Neural cell (in vitro differentiated cells): Measurements from ENCODE around the gene SLC25A34. TPM values are rescaled to one million over a fixed set of nuclear protein-coding genes. Genes with fewer than 3 reads are reported as not detected.

Source experiments
- H2AFZ ChIP-seq: fragments of 200-600, 300-800 bp; sonication (generic), shearing (Covaris generic); 2 replicates; pipeline ENCODE4 v1.6.0; 2014; ENCODE audit warnings: low read depth, mild to moderate bottlenecking, antibody characterized with exemption, low read length, moderate library complexity
- H3F3A ChIP-seq: fragments of 200-600 bp; shearing (Covaris generic); 2 replicates; pipeline ENCODE4 v1.6.1; 2016; ENCODE audit warnings: mild to moderate bottlenecking, moderate library complexity, mixed read lengths, antibody characterized with exemption, low read length; ENCODE audit not compliant: insufficient read depth, poor library complexity, severe bottlenecking
- H3K27ac ChIP-seq: fragments of 200-600, 300-800 bp; sonication (generic), shearing (Covaris generic); 2 replicates; pipeline ENCODE4 v1.5.1; 2014; ENCODE audit warnings: mild to moderate bottlenecking, low read length, moderate library complexity
- H3K27me3 ChIP-seq: fragments of 300-800, 200-600 bp; sonication (generic), shearing (Covaris generic); 2 replicates; pipeline ENCODE4 v1.6.0; 2014; ENCODE audit warnings: mild to moderate bottlenecking, low read depth, low read length, moderate library complexity; ENCODE audit not compliant: insufficient read depth
- H3K36me3 ChIP-seq: fragments of 300-800, 200-600 bp; sonication (generic), shearing (Covaris generic); 2 replicates; pipeline ENCODE4 v1.5.1; 2014; ENCODE audit warnings: mild to moderate bottlenecking, antibody characterized with exemption, low read length, moderate library complexity; ENCODE audit not compliant: insufficient read depth
- H3K4me2 ChIP-seq: fragments of 300-800, 200-600 bp; sonication (generic), shearing (Covaris generic); 2 replicates; pipeline ENCODE4 v1.6.0; 2014; ENCODE audit warnings: mild to moderate bottlenecking, low read length
- H3K4me3 ChIP-seq: fragments of 300-800, 200-600 bp; sonication (generic), shearing (Covaris generic); 2 replicates; pipeline ENCODE4 v1.5.1; 2014; ENCODE audit warnings: mild to moderate bottlenecking, low read length, moderate library complexity
- H3K79me2 ChIP-seq: fragments of 200-600 bp; shearing (Covaris generic); replicated peaks from 2 replicates; pipeline ENCODE4 v1.6.0; 2014; ENCODE audit warnings: mild to moderate bottlenecking, low read length, moderate library complexity; ENCODE audit not compliant: insufficient read depth
- H3K9ac ChIP-seq: fragments of 300-800, 200-600 bp; sonication (generic), shearing (Covaris generic); 2 replicates; pipeline ENCODE4 v1.6.1; 2016; ENCODE audit warnings: mild to moderate bottlenecking, low read length, mixed read lengths
- H3K9me2 ChIP-seq: fragments of 200-600 bp; shearing (Covaris generic); 2 replicates; pipeline ENCODE4 v1.6.1; 2016; ENCODE audit warnings: mild to moderate bottlenecking, low read length, mixed read lengths; ENCODE audit not compliant: insufficient read depth
- H3K9me3 ChIP-seq: fragments of 200-600, 300-800 bp; sonication (generic), shearing (Covaris generic); 2 replicates; pipeline ENCODE4 v1.6.1; 2016; ENCODE audit warnings: mild to moderate bottlenecking, mixed run types, low read length, moderate library complexity, mixed read lengths
- H4K20me1 ChIP-seq: fragments of 200-600 bp; shearing (Covaris generic); 2 replicates; pipeline ENCODE4 v1.6.1; 2016; ENCODE audit warnings: mild to moderate bottlenecking, mixed run types; ENCODE audit not compliant: insufficient read depth
- EP300 ChIP-seq: fragments of 450-650 bp; conservative IDR thresholded peaks from 2 replicates; pipeline ENCODE4 v1.6.1; 2014; ENCODE audit warnings: antibody characterized with exemption, mild to moderate bottlenecking, moderate library complexity; ENCODE audit not compliant: poor library complexity, severe bottlenecking
- EZH2 ChIP-seq: fragments of 200-600, 300-800 bp; shearing (Covaris generic), sonication (generic); IDR thresholded peaks from 2 replicates; pipeline ENCODE4 v1.6.1; 2014; ENCODE audit warnings: antibody characterized with exemption, low read length, borderline replicate concordance, mild to moderate bottlenecking; ENCODE audit not compliant: insufficient read depth, poor library complexity, severe bottlenecking
- MXI1 ChIP-seq: fragments of 450-650 bp; conservative IDR thresholded peaks from 2 replicates; pipeline ENCODE4 v1.6.1; 2014; ENCODE audit warnings: antibody characterized with exemption, mild to moderate bottlenecking; ENCODE audit not compliant: poor library complexity, severe bottlenecking
- POLR2AphosphoS5 ChIP-seq: IDR thresholded peaks from 2 replicates; pipeline ENCODE4 v1.6.1; 2012
- RAD21 ChIP-seq: fragments of 450-650 bp; conservative IDR thresholded peaks from 2 replicates; pipeline ENCODE4 v1.6.1; 2014; ENCODE audit warnings: antibody characterized with exemption, mild to moderate bottlenecking, moderate library complexity
- SMC3 ChIP-seq: fragments of 450-650 bp; conservative IDR thresholded peaks from 2 replicates; pipeline ENCODE4 v1.6.1; 2014; ENCODE audit warnings: antibody characterized with exemption, mild to moderate bottlenecking, moderate library complexity; ENCODE audit not compliant: poor library complexity
- TAF1 ChIP-seq: IDR thresholded peaks from 2 replicates; pipeline ENCODE4 v1.6.1; 2012; ENCODE audit warnings: low read depth
- polyA plus RNA-seq: library from polyadenylated mRNA; depleted of rRNA; stranded (reverse); fragments of >200 nt; gene quantifications from 2 replicates; pipeline ENCODE4 v1.2.3, GENCODE V29; 2014
- TF ChIP-seq, protein P1 (sequence below): IDR thresholded peaks from 2 replicates; pipeline ENCODE4 v1.6.1; 2012; ENCODE audit warnings: borderline replicate concordance
- TF ChIP-seq, protein P2 (sequence below): fragments of 450-650 bp; IDR thresholded peaks from 2 replicates; pipeline ENCODE4 v1.5.1; 2014; ENCODE audit warnings: antibody characterized with exemption, mild to moderate bottlenecking, moderate library complexity; ENCODE audit not compliant: poor library complexity, severe bottlenecking

SLC25A34 gene
- polyA plus RNA-seq, 1 donor from 2014 or later = 5.4 TPM

DNA sequence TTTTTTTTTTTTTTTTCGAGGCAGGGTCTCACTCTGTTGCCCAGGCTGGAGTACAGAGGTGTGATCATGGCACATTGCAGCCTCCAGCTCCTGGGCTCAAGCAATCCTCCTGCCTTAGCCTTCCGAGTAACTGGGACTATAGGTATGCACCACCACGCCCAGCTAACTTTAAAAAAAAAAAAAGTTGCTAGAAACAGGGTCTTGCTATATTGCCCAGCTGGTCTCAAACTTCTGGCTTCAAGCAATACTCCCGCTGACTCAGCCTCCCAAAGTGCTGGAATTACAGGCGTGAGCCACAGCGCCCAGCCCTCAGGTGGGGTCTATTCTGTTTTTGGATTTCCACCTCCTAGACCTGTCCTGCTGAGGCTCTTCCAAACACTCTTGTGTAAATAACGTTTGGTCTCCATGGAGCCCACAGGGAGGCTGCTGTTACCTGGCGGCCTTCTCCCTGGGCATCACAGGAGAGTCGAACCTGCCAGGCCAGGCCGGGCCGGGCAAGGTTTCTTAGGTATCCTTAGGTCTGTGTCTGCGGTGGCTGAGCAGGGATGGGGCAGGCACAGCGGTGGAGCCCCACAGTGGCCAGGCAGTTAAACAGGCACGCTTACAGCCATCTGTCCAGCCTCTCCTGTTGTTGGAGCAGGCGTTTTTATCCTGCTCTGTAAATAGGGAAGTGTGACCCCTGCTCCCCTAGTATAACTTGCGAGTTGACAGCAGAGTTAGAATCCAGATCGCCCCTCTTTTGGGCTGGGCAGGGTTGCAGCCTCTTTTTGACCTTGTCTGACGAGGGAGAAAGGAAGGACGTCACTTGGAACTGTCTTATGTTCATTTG is 33.1 kb upstream of the SLC25A34 start:
- no peaks in the 10 kb centered on the region for H4K20me1 ChIP-seq
- no peak overlapping the region for H3K9ac ChIP-seq
- H3K9me3 ChIP-seq = no peaks in the 10 kb centered on the region
- H2AFZ ChIP-seq = no peak overlapping the region
- no peaks in the 10 kb centered on the region for H3F3A ChIP-seq
- H3K4me2 ChIP-seq = no peak overlapping the region
- no peaks in the 10 kb centered on the region for H3K36me3 ChIP-seq
- no peaks in the 10 kb centered on the region for H3K27me3 ChIP-seq
- no peaks in the 10 kb centered on the region for H3K9me2 ChIP-seq
- H3K27ac ChIP-seq = no peak overlapping the region
- no peak overlapping the region for H3K4me3 ChIP-seq
- TF ChIP-seq SMC3 (no peak), POLR2AphosphoS5 (no peak), EZH2 (no peak), RAD21 (no peak), EP300 (no peak), TAF1 (no peak), MXI1 (no peak)
- TF ChIP-seq, protein P1, sequence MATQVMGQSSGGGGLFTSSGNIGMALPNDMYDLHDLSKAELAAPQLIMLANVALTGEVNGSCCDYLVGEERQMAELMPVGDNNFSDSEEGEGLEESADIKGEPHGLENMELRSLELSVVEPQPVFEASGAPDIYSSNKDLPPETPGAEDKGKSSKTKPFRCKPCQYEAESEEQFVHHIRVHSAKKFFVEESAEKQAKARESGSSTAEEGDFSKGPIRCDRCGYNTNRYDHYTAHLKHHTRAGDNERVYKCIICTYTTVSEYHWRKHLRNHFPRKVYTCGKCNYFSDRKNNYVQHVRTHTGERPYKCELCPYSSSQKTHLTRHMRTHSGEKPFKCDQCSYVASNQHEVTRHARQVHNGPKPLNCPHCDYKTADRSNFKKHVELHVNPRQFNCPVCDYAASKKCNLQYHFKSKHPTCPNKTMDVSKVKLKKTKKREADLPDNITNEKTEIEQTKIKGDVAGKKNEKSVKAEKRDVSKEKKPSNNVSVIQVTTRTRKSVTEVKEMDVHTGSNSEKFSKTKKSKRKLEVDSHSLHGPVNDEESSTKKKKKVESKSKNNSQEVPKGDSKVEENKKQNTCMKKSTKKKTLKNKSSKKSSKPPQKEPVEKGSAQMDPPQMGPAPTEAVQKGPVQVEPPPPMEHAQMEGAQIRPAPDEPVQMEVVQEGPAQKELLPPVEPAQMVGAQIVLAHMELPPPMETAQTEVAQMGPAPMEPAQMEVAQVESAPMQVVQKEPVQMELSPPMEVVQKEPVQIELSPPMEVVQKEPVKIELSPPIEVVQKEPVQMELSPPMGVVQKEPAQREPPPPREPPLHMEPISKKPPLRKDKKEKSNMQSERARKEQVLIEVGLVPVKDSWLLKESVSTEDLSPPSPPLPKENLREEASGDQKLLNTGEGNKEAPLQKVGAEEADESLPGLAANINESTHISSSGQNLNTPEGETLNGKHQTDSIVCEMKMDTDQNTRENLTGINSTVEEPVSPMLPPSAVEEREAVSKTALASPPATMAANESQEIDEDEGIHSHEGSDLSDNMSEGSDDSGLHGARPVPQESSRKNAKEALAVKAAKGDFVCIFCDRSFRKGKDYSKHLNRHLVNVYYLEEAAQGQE = no peak
- TF ChIP-seq, protein P2, sequence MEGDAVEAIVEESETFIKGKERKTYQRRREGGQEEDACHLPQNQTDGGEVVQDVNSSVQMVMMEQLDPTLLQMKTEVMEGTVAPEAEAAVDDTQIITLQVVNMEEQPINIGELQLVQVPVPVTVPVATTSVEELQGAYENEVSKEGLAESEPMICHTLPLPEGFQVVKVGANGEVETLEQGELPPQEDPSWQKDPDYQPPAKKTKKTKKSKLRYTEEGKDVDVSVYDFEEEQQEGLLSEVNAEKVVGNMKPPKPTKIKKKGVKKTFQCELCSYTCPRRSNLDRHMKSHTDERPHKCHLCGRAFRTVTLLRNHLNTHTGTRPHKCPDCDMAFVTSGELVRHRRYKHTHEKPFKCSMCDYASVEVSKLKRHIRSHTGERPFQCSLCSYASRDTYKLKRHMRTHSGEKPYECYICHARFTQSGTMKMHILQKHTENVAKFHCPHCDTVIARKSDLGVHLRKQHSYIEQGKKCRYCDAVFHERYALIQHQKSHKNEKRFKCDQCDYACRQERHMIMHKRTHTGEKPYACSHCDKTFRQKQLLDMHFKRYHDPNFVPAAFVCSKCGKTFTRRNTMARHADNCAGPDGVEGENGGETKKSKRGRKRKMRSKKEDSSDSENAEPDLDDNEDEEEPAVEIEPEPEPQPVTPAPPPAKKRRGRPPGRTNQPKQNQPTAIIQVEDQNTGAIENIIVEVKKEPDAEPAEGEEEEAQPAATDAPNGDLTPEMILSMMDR = no peak
- no peaks in the 10 kb centered on the region for H3K79me2 ChIP-seq

DNA sequence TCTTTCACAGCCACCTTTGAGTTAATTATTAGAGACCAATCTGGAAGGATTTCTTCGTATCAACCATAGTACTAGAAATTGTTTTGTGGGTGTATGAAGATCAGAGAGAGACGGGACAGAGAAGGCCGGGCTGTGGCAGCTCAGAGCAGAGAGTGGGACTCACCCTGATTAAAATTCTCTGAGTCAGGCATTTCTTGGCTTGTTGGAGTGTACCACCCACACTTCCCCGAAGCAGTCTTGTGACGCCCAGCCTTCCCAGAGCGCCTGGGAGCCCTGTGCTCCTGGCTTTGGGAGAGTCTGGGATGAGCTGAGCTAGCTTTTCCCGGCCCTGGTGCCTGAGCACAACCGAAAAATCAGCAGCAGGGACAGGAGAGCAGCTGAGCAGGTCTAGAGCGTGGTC is 32.5 kb upstream of the SLC25A34 start:
- Histone ChIP-seq H3F3A (no peaks in the 10 kb centered on the region), H3K79me2 (no peaks in the 10 kb centered on the region), H3K27me3 (no peaks in the 10 kb centered on the region), H3K9me3 (no peaks in the 10 kb centered on the region), H3K4me3 (no peak overlapping the region), H3K36me3 (no peaks in the 10 kb centered on the region), H4K20me1 (no peaks in the 10 kb centered on the region), H2AFZ (no peak overlapping the region), H3K4me2 (no peak overlapping the region), H3K9me2 (no peaks in the 10 kb centered on the region), H3K9ac (no peak overlapping the region), H3K27ac (no peak overlapping the region)
- TF ChIP-seq EZH2 = no peak
- no peak for TF ChIP-seq POLR2AphosphoS5
- no peak for TF ChIP-seq RAD21
- TF ChIP-seq TAF1 = no peak
- TF ChIP-seq MXI1 = no peak
- no peak for TF ChIP-seq EP300
- TF ChIP-seq, protein P2 = no peak
- TF ChIP-seq SMC3 = no peak
- TF ChIP-seq, protein P1 = no peak
